Colon (tissue), 2 donors: ENCODE results near the gene GOLGA2.
"Not testable (repeated sequence)": the region's sequence is repeated elsewhere in the genome, so short reads cannot be mapped to it uniquely, and the experiment has no call there.

Experiments used
- FAIRE-seq: peaks from 2 replicates; lab custom pipeline; 2012; peaks lifted over from hg19 to GRCh38; lab: Jason Lieb, UNC
- donor health status: control.
- donor health status: control.

Gene GOLGA2

DNA sequence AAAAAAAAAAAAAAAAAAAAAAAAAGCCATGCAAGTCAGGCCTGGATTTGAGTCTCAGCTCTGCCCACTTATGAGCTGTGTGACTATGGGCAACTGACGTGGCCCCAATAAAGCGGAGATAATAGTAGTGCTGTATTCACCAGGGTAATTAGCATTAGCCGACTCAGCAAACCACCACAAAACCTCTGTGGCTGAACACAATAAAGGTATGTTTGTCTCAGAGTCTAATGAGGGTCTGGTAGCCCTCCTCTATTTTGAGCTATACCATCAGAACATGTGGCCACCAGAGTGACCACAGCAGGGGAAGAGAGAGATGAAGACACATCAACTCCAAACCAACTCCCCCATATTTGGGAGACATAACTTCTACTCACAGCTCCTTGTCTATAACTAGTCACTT is 16.2 kb upstream of the GOLGA2 start:
- no peak for FAIRE-seq

DNA sequence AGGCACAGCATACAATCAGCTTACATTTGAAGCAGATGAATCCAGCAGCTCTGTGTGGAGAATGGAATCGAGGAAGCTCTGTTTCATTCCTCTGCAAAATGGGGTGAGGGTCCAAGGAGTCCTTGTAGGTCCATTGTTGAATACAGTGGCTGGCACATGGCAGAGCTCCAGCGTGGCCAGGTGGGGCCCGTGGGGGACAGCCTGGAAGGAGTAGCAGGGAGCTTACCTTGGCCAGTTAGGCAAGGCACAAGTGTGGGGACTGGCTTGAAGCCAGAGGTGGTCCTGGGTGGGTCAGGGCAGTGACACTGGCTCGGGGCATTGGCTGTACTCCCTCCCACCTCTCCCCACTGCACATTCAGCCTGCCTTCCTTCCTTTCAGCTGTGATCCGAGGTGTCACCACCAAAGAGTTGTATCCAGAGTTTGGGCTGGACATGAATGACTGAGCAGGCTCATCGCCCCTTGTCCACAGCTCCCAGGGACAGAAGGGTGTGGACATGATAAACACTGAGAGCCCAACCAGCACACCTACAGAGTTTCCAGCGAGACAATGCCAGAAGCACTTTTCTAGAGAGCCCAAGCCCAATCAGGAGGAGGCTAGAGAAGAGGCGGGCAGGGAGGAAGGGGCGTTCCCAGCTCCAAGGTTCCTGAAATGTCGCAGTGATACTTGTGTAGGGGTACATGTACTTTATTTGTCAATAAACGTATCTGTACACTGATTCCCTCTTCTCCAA is 12.6 kb upstream of the GOLGA2 start:
- FAIRE-seq = no peak

DNA sequence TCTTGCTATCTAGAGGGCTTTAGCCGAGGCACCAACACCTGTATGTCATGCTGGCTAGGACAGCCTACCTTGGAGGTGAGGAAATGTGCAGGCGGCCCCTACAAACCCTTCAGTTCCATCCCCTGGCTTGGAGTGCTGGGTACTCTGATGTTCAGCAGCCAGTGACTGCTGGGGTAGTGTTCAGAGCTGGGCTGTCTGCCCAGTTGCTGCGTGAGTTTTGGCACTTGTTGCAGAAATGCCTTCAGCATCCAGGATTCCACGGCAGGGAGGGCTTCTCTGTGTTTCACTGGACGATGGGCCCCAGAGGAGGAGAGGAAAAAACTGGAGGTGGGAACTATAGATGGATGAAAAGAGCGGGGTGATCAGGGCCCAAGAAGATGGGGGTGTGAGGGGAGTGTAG is 10.6 kb upstream of the GOLGA2 start:
- no peak for FAIRE-seq

DNA sequence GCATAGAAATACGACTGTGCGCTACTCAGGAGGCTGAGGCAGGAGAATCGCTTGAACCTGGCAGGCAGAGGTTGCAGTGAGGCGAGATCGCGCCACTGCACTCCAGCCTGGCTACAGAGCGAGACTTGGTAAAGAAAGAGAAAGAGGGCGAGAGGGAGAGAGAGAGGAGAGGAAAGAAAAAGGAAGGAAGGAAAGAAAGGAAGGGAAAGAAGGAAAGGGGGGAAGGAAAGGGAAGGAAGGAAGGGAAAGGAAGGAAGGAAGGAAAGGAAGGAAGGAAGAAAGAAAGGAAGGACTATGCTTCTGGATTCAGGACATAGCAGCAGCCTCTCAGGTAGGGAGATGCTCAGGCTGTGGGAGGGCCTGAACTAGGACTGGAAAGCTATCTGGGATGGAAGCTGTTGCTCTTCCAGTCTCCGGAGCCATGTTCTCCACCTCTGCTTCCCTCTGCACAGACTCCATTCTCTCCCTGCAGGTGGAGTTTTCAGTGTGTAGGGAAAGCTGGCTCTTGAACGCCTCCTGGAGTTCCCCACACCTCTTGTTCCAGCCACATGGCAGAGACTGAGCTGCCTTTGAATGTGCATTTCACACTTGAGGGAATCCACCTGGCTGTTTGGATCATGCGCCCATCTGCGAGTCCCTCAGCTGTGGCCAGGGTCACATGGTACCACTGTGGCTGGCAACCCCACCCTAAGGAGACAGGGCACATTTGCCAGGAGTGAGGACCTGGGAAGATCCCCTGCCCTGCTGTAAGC is 9.4 kb upstream of the GOLGA2 start:
- FAIRE-seq = no peak

DNA sequence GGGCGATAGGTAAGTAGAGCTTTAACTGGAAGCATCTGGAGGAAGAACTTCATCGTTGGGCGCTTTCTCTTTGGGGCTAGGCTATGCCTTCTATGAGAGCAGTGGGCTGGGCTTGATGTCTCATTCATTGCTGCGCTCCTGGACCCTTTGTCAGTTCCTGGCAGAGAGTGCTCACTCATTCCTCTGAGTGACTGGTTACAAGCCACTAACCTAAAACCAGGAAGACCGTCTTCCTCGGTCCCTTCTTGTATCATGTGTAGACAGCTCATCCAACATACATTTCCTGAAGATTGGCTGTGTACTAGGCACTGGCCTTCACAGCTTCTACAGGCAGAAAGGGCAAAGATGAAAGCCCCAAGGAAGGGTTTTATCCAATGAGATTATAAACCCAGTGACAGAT is 6.7 kb upstream of the GOLGA2 start:
- no peak for FAIRE-seq

DNA sequence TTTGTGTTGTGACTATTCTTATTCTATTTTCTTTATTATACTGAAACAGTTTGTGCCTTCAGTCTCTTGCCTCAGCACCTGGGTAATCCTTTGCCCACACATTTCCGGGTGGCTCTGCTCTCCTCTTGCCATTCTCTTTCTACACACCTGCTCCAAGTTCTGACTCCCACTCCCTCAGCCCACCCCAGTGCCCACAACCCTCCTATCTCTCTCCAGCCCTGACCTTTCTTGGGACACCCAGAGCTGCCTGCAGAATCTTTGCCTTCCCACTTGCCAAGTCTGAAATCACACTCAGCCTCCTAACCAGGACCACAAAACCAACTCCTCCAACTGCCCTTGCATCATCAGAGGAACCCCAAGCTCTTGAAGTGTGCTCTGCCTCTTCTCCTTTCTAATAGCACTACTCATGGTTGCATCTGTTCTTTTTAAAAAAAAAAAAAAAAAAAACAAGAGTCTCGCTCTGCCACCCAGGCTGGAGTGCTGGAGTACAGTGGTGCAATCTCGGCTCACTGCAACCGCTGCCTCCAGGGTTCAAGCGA is 4.3 kb upstream of the GOLGA2 start:
- no peak for FAIRE-seq

DNA sequence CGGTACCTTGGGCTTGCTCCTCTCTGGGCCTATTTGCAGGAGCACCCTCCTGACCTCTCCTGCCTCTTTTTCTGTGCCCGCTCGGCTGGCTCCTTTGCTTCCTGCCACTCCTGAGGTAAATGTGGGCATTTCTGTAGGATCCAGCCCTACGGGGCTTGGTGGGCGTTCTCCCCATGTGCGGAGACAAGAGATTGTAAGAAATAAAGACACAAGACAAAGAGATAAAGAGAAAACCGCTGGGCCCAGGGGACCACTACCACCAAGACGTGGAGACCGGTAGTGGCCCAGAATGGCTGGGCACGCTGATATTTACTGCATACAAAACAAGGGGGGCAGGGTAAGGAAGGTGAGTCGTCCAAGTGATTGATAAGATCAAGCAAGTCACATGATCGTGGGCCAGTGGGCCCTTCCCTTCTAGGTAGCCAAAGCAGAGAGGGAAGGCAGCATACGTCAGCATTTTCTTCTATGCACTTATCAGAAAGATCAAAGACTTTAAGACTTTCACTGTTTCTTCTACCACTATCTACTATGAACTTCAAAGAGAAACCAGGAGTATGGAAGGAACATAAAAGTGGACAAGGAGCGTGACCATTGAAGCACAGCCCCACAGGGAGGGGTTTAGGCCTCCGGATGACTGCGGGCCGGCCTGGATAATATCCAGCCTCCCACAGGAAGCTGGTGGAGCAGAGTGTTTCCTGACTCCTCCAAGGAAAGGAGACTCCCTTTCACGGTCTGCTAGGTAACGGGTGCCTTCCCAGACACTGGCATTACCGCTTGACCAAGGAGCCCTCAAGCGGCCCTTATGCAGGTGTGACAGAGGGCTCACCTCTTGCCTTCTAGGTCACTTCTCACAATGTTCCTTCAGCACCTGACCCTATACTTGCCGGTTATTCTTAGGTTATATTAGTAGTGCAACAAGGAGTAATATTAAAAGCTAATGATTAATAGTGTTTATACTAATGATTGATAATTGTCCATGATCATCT is 3.6 kb upstream of the GOLGA2 start:
- not testable (repeated sequence) for FAIRE-seq

DNA sequence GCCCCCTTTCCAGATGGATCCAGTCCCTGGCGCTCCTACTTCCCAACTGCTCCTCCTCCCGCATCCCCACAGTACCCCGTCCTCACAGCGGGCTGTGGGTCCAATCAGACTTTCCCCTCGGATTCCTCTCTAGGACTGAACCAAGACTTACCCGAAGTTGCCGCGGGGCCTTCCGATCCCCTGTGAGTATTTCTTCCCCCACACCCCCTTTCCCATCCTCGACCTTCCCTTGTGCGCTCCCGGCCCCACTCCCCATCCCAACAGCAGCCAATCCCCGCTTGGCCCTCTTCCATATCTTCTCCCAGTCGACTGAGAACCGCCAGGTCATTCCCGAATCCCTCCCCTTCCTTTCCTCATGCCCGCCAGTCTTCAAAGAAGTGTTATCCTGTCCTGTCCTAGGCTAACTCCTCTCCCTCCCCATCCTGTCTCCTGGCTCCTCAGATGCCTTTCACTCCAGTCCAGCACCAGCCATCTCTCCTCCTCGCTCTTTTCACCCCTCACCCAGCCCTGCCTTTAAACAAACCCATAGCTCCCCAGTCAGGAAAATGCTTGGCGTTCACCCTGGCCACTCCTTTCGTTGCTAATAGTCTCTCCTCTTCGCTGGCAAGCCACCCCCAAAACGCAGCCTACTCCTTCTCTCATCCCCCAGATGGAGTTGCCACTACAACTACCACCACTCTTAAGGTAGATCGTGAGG is 915 bp upstream of the GOLGA2 start:
- no peak for FAIRE-seq

DNA sequence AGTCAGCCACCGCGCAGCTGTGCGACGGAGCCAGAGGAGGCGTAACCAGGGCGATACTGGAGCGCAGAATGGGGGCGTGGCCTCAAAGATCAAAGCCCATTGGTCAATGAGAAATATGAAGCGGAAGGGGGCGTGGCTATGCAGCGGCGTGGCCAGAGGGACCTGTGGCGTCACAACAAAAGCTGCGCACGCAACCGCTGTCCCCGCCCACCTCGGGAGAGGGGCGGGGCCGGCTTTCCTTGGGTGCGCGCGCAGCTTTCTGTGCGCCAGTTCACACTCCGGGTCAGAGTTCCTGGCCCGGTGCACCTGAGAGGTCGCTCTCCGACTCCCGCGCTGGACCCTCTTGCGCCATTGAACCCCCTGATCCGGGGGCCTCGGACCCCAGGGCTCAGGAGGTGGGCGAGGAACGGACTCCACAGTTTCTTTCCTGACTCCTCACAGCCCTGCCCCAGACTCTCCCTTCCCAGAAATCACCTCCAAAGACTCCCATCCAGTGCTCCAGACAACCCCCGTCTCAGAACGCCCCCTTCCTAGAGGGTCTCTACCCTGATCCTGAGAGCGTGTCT is 284 bp upstream of the GOLGA2 start, which contains the start of gene SWI5:
Gene SWI5 (plus strand): TSS at position 269 of the 566 bp plus-strand sequence.
- no peak for FAIRE-seq

DNA sequence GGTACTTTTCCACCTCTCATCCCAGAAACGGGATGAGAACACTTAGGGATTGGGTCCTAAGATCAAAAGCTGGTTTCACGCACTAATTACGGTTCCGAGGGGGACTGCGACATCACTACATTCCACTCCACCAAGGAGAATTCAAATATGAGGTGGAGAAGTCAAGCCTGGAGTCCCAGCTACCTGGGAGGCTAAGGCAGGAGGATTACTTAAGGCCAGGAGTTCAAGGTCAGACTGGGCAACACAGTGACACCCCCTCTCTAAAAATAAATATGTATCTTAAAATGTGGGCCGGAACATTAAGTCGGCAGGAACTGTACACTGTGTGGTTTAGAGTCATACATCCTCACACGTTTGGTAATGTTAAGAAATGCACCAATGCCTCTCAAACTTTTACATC is 1.6 kb downstream of the GOLGA2 start:
- no peak for FAIRE-seq

DNA sequence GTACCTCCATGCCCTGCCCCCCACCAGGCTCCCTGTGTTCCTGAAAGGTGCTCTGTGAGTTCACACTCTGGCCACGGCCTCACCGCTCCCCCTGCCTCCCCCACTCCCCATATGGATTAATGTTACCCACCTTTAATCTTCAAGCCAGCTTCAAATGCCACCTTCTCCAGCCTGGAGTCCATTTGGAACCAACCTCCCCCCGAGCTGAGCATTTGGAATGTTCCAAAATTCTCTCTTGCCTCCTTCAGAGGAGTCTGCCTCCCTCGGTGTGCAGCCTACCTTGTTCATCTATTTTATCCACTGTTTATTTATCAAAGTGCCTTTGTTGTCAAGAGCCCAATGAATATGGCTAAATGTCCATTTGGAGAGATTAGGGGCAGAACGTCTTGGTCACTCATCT is 4.3 kb downstream of the GOLGA2 start:
- no peak for FAIRE-seq

DNA sequence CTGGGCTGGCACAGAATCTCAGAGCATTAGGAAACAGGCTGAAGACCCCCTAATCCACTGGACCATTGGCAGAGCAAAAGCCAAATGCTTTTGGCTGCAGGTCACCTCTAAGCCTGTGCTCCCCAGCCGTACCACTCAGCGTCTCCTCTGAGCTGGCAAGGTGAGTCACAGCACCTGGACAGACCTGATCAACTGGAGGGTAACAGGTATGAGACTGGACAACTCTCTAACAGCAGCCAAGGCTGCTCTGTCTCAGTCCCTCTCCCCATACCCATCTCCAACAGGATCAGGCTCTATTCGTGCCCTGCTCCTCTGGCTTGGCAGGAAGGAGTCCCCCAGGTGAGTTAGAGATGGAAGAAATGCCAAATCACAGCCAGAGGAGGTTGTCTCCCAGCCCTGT is 4.7 kb downstream of the GOLGA2 start:
- FAIRE-seq = no peak

DNA sequence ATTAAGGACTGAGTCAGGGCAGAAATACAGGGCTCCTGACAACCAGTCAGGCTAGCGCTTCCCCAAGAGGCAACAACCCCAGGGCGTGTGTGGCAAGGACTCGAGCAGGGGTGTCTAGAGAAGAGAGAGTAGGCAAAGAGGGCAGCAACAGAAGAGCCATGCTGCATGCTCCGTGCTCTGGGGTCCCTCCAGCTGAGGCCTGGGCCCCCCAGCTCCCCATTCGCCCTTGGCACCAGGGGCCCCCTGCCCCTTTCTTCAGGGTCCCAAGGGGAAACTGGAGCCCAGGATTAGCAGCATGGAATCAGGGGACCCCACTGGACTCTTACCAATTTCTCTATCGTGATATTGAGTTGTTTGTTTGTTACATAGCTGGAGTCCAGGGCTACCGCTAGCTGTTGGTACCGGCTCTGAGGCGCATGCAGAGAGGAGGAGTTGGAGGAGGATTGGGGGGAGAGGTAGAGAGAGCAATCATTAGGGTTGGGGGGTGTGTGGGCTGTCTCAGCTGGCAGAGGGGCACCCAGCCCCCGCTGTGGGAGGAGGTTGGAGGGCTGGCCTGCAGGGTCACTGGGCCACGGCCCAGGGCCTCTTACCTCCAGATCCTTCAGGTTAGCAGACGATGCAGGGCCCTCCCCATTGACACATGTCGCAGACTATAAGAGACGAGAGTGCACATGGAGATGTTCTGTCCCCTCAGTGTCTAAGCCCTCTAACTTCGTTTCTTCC is 8.8 kb downstream of the GOLGA2 start:
- no peak for FAIRE-seq

DNA sequence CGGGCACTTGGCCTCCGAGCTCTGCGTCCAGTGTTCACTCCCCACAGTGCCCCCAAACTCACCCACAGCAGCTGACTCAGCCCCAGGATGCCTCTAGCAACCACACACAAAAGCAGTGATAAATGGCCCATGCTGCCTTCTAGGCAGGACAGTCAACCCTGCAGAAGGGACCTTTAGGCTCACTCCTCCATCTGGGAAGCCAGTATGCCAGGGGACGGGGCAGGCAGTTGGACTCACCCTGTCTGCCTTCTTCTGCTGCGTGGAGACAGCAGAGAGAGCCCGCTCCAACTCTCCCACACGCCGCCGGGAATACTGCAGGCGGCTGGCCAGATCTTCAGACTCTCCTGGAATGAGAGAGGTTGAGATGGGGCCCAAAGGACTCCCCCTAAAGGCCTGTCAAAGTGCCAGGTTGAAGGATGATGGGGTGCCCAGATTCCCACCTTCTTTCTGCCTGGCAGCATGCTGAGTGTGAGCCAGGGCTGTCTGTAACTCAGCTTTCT is 10.4 kb downstream of the GOLGA2 start:
- FAIRE-seq = no peak

DNA sequence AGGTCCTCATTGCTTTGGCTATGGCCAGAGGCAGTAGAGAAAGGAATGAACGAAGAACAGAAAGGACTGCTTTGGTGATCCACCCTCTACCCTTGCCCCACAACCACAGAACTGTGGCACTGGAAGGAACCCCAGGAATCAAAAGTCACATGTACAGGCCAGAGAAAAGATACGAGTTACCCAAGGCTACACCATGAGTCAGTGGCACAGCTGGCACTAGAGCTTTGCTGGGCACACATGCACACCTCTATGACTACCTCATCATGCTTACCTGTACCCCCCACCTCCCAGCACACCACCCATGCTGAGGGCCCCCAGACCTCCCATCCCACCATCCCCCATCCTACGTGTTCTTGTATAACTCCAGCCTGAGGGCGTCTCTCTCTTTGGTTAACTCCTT is 13.1 kb downstream of the GOLGA2 start:
- no peak for FAIRE-seq

DNA sequence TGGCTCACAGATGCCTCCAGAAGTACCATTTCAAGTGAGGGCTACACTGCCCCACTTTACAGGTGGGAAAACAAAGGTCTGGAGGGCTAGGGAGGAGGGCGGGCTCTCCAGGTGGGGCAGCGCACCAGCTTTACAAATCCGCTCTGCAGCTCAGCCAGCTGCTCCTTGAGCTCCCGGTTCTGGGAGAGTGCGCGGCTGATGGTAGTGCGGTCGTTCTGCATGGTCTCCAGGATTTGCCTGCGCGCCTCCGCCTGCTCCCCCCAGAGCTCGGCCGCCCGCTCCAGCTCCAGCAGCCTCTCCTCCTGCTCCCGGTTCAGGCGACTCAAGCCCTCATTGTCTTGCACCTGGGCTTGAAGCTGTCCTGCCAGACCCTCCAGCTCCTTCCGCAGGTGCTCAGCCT is 15.5 kb downstream of the GOLGA2 start:
- no peak for FAIRE-seq

DNA sequence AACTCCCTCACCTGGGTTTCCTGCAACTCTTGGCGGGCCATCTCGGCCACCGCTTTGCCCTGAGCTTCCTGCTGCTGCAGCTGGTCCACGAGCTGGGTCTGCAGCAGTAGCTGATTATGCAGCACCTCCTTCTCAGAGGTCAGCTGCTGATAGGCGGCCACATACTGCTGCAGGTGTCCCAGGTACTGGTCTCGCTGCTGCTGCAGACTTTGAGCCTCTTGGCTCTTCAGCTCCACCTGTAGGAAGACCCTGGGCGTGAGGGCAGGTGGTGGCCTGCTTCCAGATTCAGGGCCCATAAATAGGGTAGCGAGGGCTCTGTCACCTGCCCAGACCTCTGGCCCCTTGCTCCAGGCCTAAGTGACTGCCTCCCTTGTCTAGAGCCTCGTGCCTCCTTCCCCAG is 16.7 kb downstream of the GOLGA2 start:
- FAIRE-seq = no peak

DNA sequence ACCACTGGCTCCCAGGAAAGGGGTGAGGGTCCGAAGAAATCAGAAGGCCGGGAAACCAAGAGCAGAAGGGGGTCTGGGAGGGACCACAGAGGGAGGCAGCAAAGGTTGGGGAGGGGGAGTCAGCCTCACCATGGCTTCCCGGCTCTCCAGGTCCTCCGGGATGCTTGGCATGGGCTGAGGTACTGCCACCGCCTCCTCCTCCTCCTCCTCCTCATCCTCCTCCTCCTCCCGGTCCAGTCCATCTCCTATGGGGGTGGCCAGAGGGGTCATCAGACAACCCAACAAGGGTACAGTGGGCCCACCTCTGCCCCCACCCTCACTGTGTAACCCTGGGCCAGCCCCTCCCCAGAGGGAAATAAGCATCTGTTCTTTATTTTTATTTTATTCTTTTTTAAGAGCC is 17.5 kb downstream of the GOLGA2 start:
- FAIRE-seq = no peak

DNA sequence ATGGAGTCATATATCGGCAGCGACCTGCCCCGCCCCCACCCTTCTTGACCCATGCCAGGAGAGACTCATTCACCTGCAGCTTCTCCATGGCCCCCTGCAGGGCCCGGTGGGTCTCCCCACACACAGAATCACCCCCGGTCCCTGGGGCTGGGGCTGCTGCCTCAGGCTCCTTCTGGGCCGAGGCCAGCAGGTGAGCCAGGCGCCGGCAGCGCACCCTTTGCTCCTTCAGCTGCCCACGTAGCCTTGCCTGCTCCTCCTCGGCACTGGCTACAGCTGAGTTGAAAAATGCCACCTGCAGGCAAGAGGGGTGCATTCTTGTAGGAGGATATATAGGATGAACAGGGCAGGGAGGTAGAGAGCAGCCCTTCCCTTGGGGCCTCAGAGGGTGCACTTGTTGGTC is 17.9 kb downstream of the GOLGA2 start:
- no peak for FAIRE-seq

DNA sequence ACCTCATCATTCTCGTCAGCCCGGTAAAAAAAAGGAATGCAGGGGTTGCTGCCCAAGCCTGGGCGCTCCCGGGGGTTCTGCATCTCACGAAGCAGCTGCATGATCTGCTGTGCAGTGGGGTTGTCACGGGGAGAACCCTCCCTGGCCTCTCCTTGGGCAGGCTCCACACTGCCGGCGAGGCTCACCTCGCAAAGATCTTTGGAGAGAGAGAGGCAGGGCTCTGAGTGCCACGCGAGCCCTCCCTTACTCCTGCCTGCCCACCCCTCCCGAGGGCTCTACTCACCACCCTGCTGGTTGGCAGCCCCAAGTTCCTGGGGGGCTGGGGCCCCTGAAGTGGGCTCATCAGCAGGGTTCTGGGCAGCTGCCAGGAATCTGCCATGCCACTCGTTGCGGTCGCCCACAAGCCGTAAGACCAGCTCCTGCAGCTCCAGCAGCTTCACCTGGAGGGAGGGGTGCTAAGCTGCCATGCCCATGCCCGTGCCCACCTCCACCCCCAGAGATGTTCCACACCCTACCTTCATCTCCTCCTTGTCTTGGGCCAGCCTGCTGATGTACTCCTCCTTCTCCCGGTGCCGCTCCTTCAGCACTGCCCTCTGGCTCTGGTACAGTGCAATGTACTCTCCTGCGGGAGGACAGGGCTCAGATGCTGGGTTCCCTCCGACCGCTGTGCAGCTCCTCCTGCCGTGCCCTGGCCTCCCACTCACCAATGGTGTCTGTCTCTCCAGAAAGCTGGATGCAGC is 18.6 kb downstream of the GOLGA2 start:
- no peak for FAIRE-seq
